C4-2B (cell line): Measurements from ENCODE around the gene LPP.

ENCODE experiments used
- CTCF ChIP-seq: fragments of 450-650 bp; conservative IDR thresholded peaks from 2 replicates; pipeline ENCODE4 v1.5.1; 2017; ENCODE audit warnings: mild to moderate bottlenecking
- ZFX ChIP-seq: fragments of 450-650 bp; IDR thresholded peaks from 2 replicates; pipeline ENCODE4 v1.6.1; 2017

DNA sequence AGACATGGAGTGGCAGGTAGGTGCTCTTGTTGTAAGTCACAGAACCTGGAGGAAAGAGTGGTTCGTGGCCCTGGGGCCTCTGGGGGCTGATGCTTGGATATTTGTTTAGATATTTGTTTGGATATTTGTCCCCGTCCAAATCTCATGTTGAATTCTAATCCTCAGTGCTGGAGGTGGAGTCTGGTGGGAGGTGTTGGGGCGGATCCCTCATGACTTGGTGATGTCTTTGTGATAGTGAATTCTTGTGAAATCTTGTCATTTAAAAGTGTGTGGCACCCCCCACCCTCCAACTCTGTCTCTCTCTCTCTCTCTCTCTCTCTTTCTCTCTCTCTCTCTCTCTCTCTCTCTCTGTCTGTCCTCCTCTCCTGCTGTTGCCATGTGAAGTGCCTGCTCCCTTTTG is 122.4 kb downstream of the LPP start:
- TF ChIP-seq CTCF (no peak), ZFX (no peak)
